Neuronal stem cell (in vitro differentiated cells): ENCODE data around the gene FMN1.

Experiments
- DNase-seq: peaks from one replicate; pipeline ENCODE4 v3.0.0-alpha.2; 2013; ENCODE audit warnings: low spot score
- H2AFZ ChIP-seq: one replicate; pipeline ENCODE4 v1.6.1; 2013; ENCODE audit warnings: mild to moderate bottlenecking, low read length, inconsistent platforms
- H2AK5ac ChIP-seq: 2 replicates; pipeline ENCODE4 v1.6.1; 2013; ENCODE audit warnings: low read depth, mild to moderate bottlenecking, inconsistent platforms, low read length, moderate library complexity, mixed read lengths
- H2BK120ac ChIP-seq: 2 replicates; pipeline ENCODE4 v1.6.1; 2013; ENCODE audit warnings: low read depth, mild to moderate bottlenecking, inconsistent platforms, low read length, moderate library complexity, mixed read lengths
- H2BK12ac ChIP-seq: one replicate; pipeline ENCODE4 v1.6.1; 2013; ENCODE audit warnings: low read length, inconsistent platforms
- H2BK15ac ChIP-seq: 2 replicates; pipeline ENCODE4 v1.6.1; 2013; ENCODE audit warnings: mild to moderate bottlenecking, low read length, inconsistent platforms, mixed read lengths
- H2BK5ac ChIP-seq: one replicate; pipeline ENCODE4 v1.6.1; 2013; ENCODE audit warnings: inconsistent platforms, mild to moderate bottlenecking, low read length, moderate library complexity
- H3K14ac ChIP-seq: one replicate; pipeline ENCODE4 v1.6.1; 2013; ENCODE audit warnings: low read length, inconsistent platforms
- H3K18ac ChIP-seq: 2 replicates; pipeline ENCODE4 v1.6.1; 2013; ENCODE audit warnings: low read length, inconsistent platforms
- H3K23ac ChIP-seq: 2 replicates; pipeline ENCODE4 v1.6.1; 2013; ENCODE audit warnings: low read depth, mild to moderate bottlenecking, mixed read lengths, low read length, inconsistent platforms; ENCODE audit not compliant: poor library complexity
- H3K27ac ChIP-seq: replicated peaks from 3 replicates; pipeline ENCODE4 v1.5.1; 2013; ENCODE audit warnings: low read length, inconsistent platforms
- H3K27me3 ChIP-seq, 3 experiments: 2 replicates each; pipeline ENCODE4 v1.6.1; 2013; ENCODE audit warnings: low read length in 3 of 3, mild to moderate bottlenecking in 2 of 3, inconsistent platforms in 1 of 3, low read depth in 1 of 3, mixed read lengths in 1 of 3, moderate library complexity in 1 of 3; ENCODE audit not compliant: control insufficient read depth in 3 of 3, insufficient read depth in 3 of 3
- H3K36me3 ChIP-seq, 2 donors: replicated peaks in 1 of 2; 2 replicates each; pipeline ENCODE4 v1.6.1; 2013; ENCODE audit warnings: low read length in 2 of 2; ENCODE audit not compliant: control insufficient read depth in 2 of 2, insufficient read depth in 2 of 2
- H3K4ac ChIP-seq: 2 replicates; pipeline ENCODE4 v1.6.1; 2013; ENCODE audit warnings: inconsistent platforms, mild to moderate bottlenecking, low read length, moderate library complexity
- H3K4me1 ChIP-seq, 2 donors: 1 replicate in 1 of 2; 2 replicates in 1 of 2; pipeline ENCODE4 v1.6.1; 2013; ENCODE audit warnings: low read length in 2 of 2, low read depth in 1 of 2; ENCODE audit not compliant: control insufficient read depth in 2 of 2, insufficient read depth in 1 of 2
- H3K4me2 ChIP-seq: one replicate; pipeline ENCODE4 v1.6.1; 2013; ENCODE audit warnings: mild to moderate bottlenecking, low read length, inconsistent platforms; ENCODE audit not compliant: insufficient read depth, poor library complexity, severe bottlenecking
- H3K4me3 ChIP-seq, 2 donors: 2 replicates each; pipeline ENCODE4 v1.5.1; 2013; ENCODE audit warnings: low read length in 2 of 2, mild to moderate bottlenecking in 2 of 2, inconsistent platforms in 1 of 2, moderate library complexity in 1 of 2
- H3K79me1 ChIP-seq: one replicate; pipeline ENCODE4 v1.6.1; 2013; ENCODE audit warnings: low read depth, mild to moderate bottlenecking, inconsistent platforms, low read length, moderate library complexity
- H3K9ac ChIP-seq: one replicate; pipeline ENCODE4 v1.6.1; 2013; ENCODE audit warnings: mild to moderate bottlenecking, low read depth, low read length, inconsistent platforms; ENCODE audit not compliant: poor library complexity
- H3K9me3 ChIP-seq, 2 donors: replicated peaks in 1 of 2; 2 replicates each; pipeline versions ENCODE3 to v1.6.1; 2013; ENCODE audit warnings: low read length in 2 of 2, mild to moderate bottlenecking in 2 of 2, inconsistent platforms in 1 of 2, low read depth in 1 of 2, mixed read lengths in 1 of 2, moderate library complexity in 1 of 2; ENCODE audit not compliant: control insufficient read depth in 2 of 2, insufficient read depth in 1 of 2
- H4K8ac ChIP-seq: one replicate; pipeline ENCODE4 v1.6.1; 2013; ENCODE audit warnings: low read depth, mild to moderate bottlenecking, inconsistent platforms, low read length, moderate library complexity
- H4K91ac ChIP-seq: one replicate; pipeline ENCODE4 v1.6.1; 2013; ENCODE audit warnings: low read length, low read depth, mild to moderate bottlenecking, inconsistent platforms; ENCODE audit not compliant: poor library complexity
- WGBS, 2 donors: extraction: QIAGEN DNeasy Blood & Tissue Kit; methylation state at CpG; one replicate each; pipeline ENCODE4 v1.1.7; 2013; ENCODE audit warnings: missing lambda C conversion rate in 2 of 2, mixed read lengths in 1 of 2; ENCODE audit not compliant: insufficient read length in 2 of 2, insufficient replicate concordance in 1 of 2; ENCODE audit errors: extremely low coverage in 2 of 2; 5-methylcytosine and 5-hydroxymethylcytosine counted together

FMN1 gene

GRCh38 chr15:33046329-33046728 lies 148.2 kb downstream of the FMN1 start:
- no peak for DNase-seq
- no peak overlapping the region for H4K91ac ChIP-seq
- no peak overlapping the region for H3K9ac ChIP-seq
- no peak overlapping the region for H2AFZ ChIP-seq
- H3K18ac ChIP-seq, result no peak overlapping the region
- no peaks in the 10 kb centered on the region for H3K79me1 ChIP-seq
- no peak overlapping the region for H2BK120ac ChIP-seq
- H2BK15ac ChIP-seq, result no peak overlapping the region
- no peak overlapping the region for H3K4ac ChIP-seq
- H3K23ac ChIP-seq, result no peak overlapping the region
- no peaks in the 10 kb centered on the region for H3K36me3 ChIP-seq
- H2BK5ac ChIP-seq, result no peak overlapping the region
- WGBS, 2 donors, result no CpG with 5 or more reads among the region's 2 CpGs
- no peaks in the 10 kb centered on the region for H3K4me1 ChIP-seq
- H3K4me2 ChIP-seq, result no peak overlapping the region
- no peaks in the 10 kb centered on the region for H3K27me3 ChIP-seq
- H4K8ac ChIP-seq, result no peak overlapping the region
- H3K4me3 ChIP-seq, result no peak overlapping the region
- no peak overlapping the region for H2AK5ac ChIP-seq
- no peak overlapping the region for H3K27ac ChIP-seq
- H3K14ac ChIP-seq, result no peak overlapping the region
- H3K9me3 ChIP-seq, result peaks cover 5 to 58% of the 10 kb centered on the region in 2 donors
- H2BK12ac ChIP-seq, result no peak overlapping the region

GRCh38 chr15:33045066-33045810 lies 149.3 kb downstream of the FMN1 start:
- no peak overlapping the region for H2AK5ac ChIP-seq
- H3K4ac ChIP-seq, result no peak overlapping the region
- H4K91ac ChIP-seq, result no peak overlapping the region
- no peak overlapping the region for H4K8ac ChIP-seq
- no peak overlapping the region for H3K4me2 ChIP-seq
- no peak overlapping the region for H2BK5ac ChIP-seq
- H3K9me3 ChIP-seq, result peaks cover 5 to 52% of the 10 kb centered on the region in 2 donors
- H3K23ac ChIP-seq, result no peak overlapping the region
- H3K9ac ChIP-seq, result no peak overlapping the region
- H2BK120ac ChIP-seq, result no peak overlapping the region
- no peak overlapping the region for H3K18ac ChIP-seq
- H3K36me3 ChIP-seq, result no peaks in the 10 kb centered on the region
- H3K4me3 ChIP-seq, result peak overlapping the region in 1 of 2 donors; percentile 43
- no peak overlapping the region for H3K27ac ChIP-seq
- no CpG with 5 or more reads among the region's 8 CpGs for WGBS, 2 donors
- H3K4me1 ChIP-seq, result no peaks in the 10 kb centered on the region
- no peaks in the 10 kb centered on the region for H3K27me3 ChIP-seq
- H2BK15ac ChIP-seq, result no peak overlapping the region
- H2BK12ac ChIP-seq, result no peak overlapping the region
- H3K14ac ChIP-seq, result no peak overlapping the region
- H3K79me1 ChIP-seq, result no peaks in the 10 kb centered on the region
- H2AFZ ChIP-seq, result no peak overlapping the region
- DNase-seq, result no peak

GRCh38 chr15:33044598-33044997 lies 149.9 kb downstream of the FMN1 start:
- WGBS, 2 donors, result no CpG with 5 or more reads among the region's 1 CpG
- H2BK5ac ChIP-seq, result no peak overlapping the region
- no peak overlapping the region for H2BK12ac ChIP-seq
- H3K27ac ChIP-seq, result no peak overlapping the region
- no peak overlapping the region for H3K18ac ChIP-seq
- no peak overlapping the region for H3K23ac ChIP-seq
- no peaks in the 10 kb centered on the region for H3K79me1 ChIP-seq
- no peak overlapping the region for H3K4me3 ChIP-seq
- no peak overlapping the region for H2AK5ac ChIP-seq
- no peaks in the 10 kb centered on the region for H3K4me1 ChIP-seq
- H3K4me2 ChIP-seq, result no peak overlapping the region
- H4K91ac ChIP-seq, result no peak overlapping the region
- no peak overlapping the region for H3K4ac ChIP-seq
- no peak overlapping the region for H2AFZ ChIP-seq
- peaks cover 4 to 51% of the 10 kb centered on the region in 2 donors for H3K9me3 ChIP-seq
- no peak overlapping the region for H4K8ac ChIP-seq
- no peak overlapping the region for H3K14ac ChIP-seq
- H2BK15ac ChIP-seq, result no peak overlapping the region
- H2BK120ac ChIP-seq, result no peak overlapping the region
- no peaks in the 10 kb centered on the region for H3K36me3 ChIP-seq
- DNase-seq, result no peak
- H3K9ac ChIP-seq, result no peak overlapping the region
- H3K27me3 ChIP-seq, result no peaks in the 10 kb centered on the region

GRCh38 chr15:33043636-33044035 lies 150.9 kb downstream of the FMN1 start:
- Histone ChIP-seq H3K36me3 (no peaks in the 10 kb centered on the region), H3K27me3 (no peaks in the 10 kb centered on the region), H3K79me1 (no peaks in the 10 kb centered on the region), H4K8ac (peak overlapping the region; percentile 56), H2BK120ac (no peak overlapping the region), H2AK5ac (no peak overlapping the region), H3K27ac (no peak overlapping the region), H2BK12ac (no peak overlapping the region), H3K14ac (peak overlapping the region; percentile 4), H4K91ac (no peak overlapping the region), H3K18ac (no peak overlapping the region), H2BK15ac (no peak overlapping the region), H2AFZ (no peak overlapping the region), H3K4me3 (no peak overlapping the region), H3K4ac (no peak overlapping the region), H3K4me2 (no peak overlapping the region), H2BK5ac (no peak overlapping the region), H3K4me1 (no peaks in the 10 kb centered on the region), H3K23ac (no peak overlapping the region), H3K9me3 (peaks cover 3 to 43% of the 10 kb centered on the region in 2 donors), H3K9ac (no peak overlapping the region)
- no peak for DNase-seq
- no CpG with 5 or more reads among the region's 4 CpGs for WGBS, 2 donors
